ENCODE data around the gene NDUFB5. TPM values are rescaled to one million over a fixed set of nuclear protein-coding genes. Genes with fewer than 3 reads are reported as not detected.

Gene NDUFB5
- total RNA-seq, 1 experiment from 2014 or later = 78.9 TPM

DNA sequence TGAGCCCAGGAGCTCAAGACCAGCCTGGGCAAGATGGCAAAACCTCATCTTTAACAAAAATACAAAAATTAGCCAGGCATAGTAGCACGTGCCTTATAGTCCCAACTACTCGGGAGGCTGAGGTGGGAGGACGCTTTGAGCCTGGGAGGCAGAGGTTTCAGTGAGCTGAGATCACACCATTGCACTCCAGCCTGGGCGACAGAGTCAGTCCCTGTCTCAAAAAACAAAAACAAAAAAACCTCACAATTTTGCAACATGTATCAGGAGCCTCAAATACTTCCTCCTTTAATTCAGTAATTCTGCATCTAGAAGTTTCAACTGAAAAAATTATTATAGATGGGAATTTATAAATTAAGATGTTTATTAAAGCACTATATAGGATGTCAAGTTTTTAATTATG is 1.3 kb upstream of the NDUFB5 start:
- Histone ChIP-seq H2BK120ac (ENCODE audit: low read depth, low read length, poor library complexity, severe bottlenecking) (no peak overlapping the region), H3K27ac (ENCODE audit: insufficient read length, low read depth, low read length) (no peak overlapping the region), H3K23me2 (ENCODE audit: insufficient read length, low read depth, low read length, poor library complexity, severe bottlenecking) (peaks cover 6% of the 10 kb centered on the region), H3K79me2 (ENCODE audit: insufficient read depth, low read length) (peaks cover 6% of the 10 kb centered on the region; the same call in 1 of the 2 replicates), H2AFZ (ENCODE audit: low read length) (no peak overlapping the region), H4K5ac (ENCODE audit: insufficient read length, low read depth, low read length) (no peak overlapping the region), H2AK5ac (ENCODE audit: insufficient read length, low read length) (no peak overlapping the region), H3K9ac (ENCODE audit: extremely low read depth, insufficient read length, low read length) (no peak overlapping the region), H3K4me2 (ENCODE audit: insufficient read depth, insufficient read length, low read length) (peak overlapping the region; percentile 25), H3K79me1 (ENCODE audit: insufficient read depth, low read depth, low read length, poor library complexity, severe bottlenecking) (peaks cover 7% of the 10 kb centered on the region), H3K18ac (ENCODE audit: insufficient read length, low read depth, low read length) (no peak overlapping the region), H3K9me3 (ENCODE audit: control insufficient read depth, low read depth, low read length) (no peaks in the 10 kb centered on the region), H4K8ac (replicated peaks; ENCODE audit: insufficient read length, low read depth, low read length) (no peak overlapping the region), H3K14ac (ENCODE audit: insufficient read depth, low read length) (no peak overlapping the region), H4K91ac (ENCODE audit: insufficient read length, low read depth, low read length) (no peak overlapping the region), H3K27me3 (ENCODE audit: insufficient read depth, low read length) (no peaks in the 10 kb centered on the region), H2BK5ac (ENCODE audit: insufficient read length, low read length) (no peak overlapping the region), H3K4me1 (ENCODE audit: insufficient read depth, low read length) (no peaks in the 10 kb centered on the region), H3K4ac (ENCODE audit: low read depth, low read length) (no peak overlapping the region), H3K23ac (ENCODE audit: insufficient read length, low read depth, low read length) (no peak overlapping the region), H2BK20ac (ENCODE audit: low read depth, low read length, poor library complexity, severe bottlenecking) (no peak overlapping the region), H2BK15ac (ENCODE audit: low read depth, low read length) (no peak overlapping the region), H3K56ac (ENCODE audit: insufficient read length, low read depth, low read length) (no peak overlapping the region), H2BK12ac (ENCODE audit: insufficient read length, low read depth, low read length) (no peak overlapping the region), H3T11ph (ENCODE audit: low read length) (no peak overlapping the region), H4K20me1 (ENCODE audit: control insufficient read depth, insufficient read depth, insufficient read length) (no peaks in the 10 kb centered on the region)
- no peak for DNase-seq
- Mint-ChIP-seq H3K4me3 (peak overlapping the region; percentile 100), H3K27me3 (ENCODE audit: low read depth) (no peaks in the 10 kb centered on the region), H3K9me3 (no peaks in the 10 kb centered on the region), H3K36me3 (ENCODE audit: insufficient read depth in 1 of 3, low read depth in 3 of 3) (peaks cover 13 to 40% (median 40%) of the 10 kb centered on the region in 3 experiments; a peak in 6 of 7 replicates), H3K27ac (no peak overlapping the region; a peak in 1 of 7 replicates), H3K4me1 (peaks cover 2 to 9% of the 10 kb centered on the region in 2 experiments; a peak in 3 of 4 replicates)
- TF ChIP-seq, protein P1, sequence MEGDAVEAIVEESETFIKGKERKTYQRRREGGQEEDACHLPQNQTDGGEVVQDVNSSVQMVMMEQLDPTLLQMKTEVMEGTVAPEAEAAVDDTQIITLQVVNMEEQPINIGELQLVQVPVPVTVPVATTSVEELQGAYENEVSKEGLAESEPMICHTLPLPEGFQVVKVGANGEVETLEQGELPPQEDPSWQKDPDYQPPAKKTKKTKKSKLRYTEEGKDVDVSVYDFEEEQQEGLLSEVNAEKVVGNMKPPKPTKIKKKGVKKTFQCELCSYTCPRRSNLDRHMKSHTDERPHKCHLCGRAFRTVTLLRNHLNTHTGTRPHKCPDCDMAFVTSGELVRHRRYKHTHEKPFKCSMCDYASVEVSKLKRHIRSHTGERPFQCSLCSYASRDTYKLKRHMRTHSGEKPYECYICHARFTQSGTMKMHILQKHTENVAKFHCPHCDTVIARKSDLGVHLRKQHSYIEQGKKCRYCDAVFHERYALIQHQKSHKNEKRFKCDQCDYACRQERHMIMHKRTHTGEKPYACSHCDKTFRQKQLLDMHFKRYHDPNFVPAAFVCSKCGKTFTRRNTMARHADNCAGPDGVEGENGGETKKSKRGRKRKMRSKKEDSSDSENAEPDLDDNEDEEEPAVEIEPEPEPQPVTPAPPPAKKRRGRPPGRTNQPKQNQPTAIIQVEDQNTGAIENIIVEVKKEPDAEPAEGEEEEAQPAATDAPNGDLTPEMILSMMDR (conservative IDR thresholded peaks at IDR 0.05) = no peak
- no CpG with 5 or more reads among the region's 4 CpGs for WGBS (ENCODE audit: extremely low coverage, insufficient read length, low lambda C conversion rate)

All from H9 (cell line).